Ovary (tissue), 3 donors: ENCODE measurements around the gene EPHA1.

Experiments
- EP300 ChIP-seq: sonication (generic); formaldehyde crosslinking; IDR thresholded peaks from one replicate; pipeline ENCODE4 v1.6.1; 2017; ENCODE audit warnings: antibody characterized with exemption
- POLR2A ChIP-seq: fragments of 450-650 bp; IDR thresholded peaks from one replicate; pipeline ENCODE4 v1.6.1; 2017; ENCODE audit warnings: antibody characterized with exemption, mild to moderate bottlenecking, moderate library complexity
- TF ChIP-seq, protein P1 (sequence below), 3 donors: fragments of 450-650 bp in 2 of 3; fragments of 200-600 bp in 1 of 3; IDR thresholded peaks; one replicate each; pipeline versions ENCODE4 v1.5.1 to v1.8.0; 2016 to 2022; ENCODE audit warnings: antibody characterized with exemption in 3 of 3, mild to moderate bottlenecking in 1 of 3
- donor health status: DM: no; HTN: no; CAD: no.

DNA sequence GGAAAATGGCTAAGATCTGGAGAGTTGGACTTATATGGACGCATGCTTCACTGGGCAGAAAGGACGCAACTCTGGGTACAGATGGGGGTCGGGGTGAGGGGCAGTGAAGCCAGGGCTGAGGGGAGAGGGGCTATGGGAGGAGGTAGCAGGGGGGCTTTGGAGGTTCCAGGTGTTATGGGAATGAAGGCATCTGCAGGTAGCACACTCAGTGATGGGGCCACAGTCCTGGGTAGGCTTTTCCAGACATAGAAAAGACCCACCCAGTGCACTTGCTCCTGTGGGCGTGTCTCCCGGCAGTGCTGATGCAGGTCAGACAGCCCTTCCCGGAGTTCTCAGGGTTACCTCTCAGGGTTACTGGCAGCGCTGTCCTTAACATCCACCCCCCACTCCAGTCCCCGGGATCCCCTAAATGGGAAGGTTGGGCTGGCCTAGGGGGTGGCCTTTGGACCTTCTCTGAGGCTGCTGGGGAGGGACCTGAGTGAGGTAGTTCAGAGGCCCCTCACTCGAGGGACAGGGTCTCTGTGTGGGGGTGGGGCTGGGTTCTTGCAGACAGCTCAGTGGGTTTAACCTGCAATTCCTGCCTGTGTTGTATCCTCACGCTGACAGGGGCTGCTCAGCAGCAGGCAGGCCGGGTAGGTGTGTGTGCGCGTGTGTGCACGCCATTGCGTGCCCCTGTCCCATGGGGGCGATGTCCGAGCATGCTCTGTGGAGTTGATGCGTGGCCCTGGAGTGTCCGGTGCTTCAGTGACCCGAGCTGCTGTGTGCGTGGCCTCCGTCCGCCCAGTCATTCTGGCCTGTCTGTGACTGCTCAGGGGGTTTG lies 21.3 kb downstream of the EPHA1 start:
- TF ChIP-seq, protein P1, sequence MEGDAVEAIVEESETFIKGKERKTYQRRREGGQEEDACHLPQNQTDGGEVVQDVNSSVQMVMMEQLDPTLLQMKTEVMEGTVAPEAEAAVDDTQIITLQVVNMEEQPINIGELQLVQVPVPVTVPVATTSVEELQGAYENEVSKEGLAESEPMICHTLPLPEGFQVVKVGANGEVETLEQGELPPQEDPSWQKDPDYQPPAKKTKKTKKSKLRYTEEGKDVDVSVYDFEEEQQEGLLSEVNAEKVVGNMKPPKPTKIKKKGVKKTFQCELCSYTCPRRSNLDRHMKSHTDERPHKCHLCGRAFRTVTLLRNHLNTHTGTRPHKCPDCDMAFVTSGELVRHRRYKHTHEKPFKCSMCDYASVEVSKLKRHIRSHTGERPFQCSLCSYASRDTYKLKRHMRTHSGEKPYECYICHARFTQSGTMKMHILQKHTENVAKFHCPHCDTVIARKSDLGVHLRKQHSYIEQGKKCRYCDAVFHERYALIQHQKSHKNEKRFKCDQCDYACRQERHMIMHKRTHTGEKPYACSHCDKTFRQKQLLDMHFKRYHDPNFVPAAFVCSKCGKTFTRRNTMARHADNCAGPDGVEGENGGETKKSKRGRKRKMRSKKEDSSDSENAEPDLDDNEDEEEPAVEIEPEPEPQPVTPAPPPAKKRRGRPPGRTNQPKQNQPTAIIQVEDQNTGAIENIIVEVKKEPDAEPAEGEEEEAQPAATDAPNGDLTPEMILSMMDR (IDR thresholded peaks at IDR 0.05) = no peak
- no peak for TF ChIP-seq POLR2A
- TF ChIP-seq EP300 = no peak
